Astrocyte of the hippocampus (primary cell): ENCODE data around the gene RAB11FIP5.
"Not testable (repeated sequence)": the region's sequence is repeated elsewhere in the genome, so short reads cannot be mapped to it uniquely, and the experiment has no call there.

ENCODE experiments used
- DNase-seq: peaks from one replicate; pipeline ENCODE4 v3.0.0; 2011; ENCODE audit warnings: low read depth, low spot score

RAB11FIP5 gene, protein sequence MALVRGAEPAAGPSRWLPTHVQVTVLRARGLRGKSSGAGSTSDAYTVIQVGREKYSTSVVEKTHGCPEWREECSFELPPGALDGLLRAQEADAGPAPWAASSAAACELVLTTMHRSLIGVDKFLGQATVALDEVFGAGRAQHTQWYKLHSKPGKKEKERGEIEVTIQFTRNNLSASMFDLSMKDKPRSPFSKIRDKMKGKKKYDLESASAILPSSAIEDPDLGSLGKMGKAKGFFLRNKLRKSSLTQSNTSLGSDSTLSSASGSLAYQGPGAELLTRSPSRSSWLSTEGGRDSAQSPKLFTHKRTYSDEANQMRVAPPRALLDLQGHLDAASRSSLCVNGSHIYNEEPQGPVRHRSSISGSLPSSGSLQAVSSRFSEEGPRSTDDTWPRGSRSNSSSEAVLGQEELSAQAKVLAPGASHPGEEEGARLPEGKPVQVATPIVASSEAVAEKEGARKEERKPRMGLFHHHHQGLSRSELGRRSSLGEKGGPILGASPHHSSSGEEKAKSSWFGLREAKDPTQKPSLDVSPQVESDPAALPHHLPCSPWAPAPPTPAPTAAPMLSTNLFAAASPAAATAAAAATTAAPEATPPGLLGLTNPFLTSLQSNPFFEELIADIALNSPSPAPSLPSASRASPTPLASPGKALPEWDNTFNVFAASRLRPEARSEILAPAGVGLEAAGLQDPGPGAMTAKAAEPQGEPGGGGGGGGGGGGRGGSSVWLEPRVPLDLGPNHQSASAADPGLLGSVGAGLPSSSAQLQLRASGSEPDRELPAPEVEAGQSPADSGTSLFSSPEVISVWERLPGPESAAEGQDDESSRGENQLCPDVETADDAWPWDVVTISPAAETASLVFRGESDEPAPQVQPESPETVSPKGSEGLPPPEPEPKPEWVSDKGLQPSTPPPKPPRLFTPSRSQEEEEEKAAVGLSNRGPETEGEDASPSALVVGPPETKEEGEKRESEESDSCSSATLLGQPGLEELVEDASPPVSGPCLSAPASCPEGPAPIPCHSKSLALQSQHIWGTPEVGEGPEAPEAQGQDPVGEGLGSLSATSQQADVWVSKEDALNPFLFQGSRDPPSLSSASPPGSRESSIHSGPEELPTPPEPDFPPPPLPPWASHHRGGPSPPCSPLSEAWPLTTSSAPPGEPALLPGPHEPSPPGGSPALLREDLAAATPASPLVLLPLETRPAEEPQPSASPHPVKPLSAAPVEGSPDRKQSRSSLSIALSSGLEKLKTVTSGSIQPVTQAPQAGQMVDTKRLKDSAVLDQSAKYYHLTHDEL (N-terminal part only)

GRCh38 chr2:73112913-73113854, at the start of gene RAB11FIP5:
Gene RAB11FIP5, minus strand, starts transcription at chr2:73112948. Its CDS starts 171 bp downstream, at chr2:73112777.
- peak; percentile 92 for DNase-seq

GRCh38 chr2:73156539-73157124, 43.9 kb upstream of the RAB11FIP5 start:
- DNase-seq, result peak; percentile 81

DNA sequence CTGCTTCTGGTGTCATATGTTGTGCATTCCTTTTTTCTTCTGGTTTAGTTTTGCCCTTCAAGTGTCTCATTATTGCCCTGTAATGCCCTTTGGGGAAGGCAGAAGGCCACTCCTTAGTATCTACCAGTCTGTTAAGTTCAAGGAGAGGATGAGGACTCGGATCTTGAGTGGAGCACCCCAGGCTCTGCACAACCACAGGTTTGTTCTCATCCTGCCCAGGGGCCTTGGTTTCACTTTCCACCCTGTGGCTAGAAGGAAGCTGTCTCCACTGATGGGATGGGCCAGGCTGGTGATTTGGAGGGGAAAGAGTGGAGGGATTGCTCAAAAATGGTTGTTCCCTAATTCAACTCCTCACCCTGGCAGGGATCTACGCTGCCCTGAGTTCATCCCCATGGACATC, 30.2 kb upstream of the RAB11FIP5 start:
- no peak for DNase-seq

- no peak for DNase-seq
Observed at GRCh38 chr2:73141896-73142295, 29.1 kb upstream of the RAB11FIP5 start.

DNA sequence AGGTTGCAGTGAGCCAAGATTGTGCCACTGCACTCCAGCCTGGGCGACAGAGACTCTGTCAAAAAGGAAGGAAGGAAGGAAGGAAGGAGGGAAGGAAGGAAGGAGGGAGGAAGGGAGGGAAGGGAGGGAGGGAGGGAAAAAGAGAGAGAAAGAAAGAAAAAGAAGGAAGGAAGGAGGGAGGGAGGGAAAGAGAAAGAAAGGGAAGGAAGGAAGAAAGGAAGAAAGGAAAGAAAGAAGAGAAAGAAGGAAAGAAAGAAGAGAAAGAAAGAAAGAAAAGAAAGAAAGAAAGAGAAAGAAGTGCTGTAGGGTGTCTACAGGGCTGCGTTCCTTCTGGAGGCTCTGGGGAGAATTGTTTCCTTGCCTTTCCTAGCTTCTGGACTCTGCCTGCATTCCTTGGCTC, 22.5 kb upstream of the RAB11FIP5 start:
- DNase-seq, result no peak

DNA sequence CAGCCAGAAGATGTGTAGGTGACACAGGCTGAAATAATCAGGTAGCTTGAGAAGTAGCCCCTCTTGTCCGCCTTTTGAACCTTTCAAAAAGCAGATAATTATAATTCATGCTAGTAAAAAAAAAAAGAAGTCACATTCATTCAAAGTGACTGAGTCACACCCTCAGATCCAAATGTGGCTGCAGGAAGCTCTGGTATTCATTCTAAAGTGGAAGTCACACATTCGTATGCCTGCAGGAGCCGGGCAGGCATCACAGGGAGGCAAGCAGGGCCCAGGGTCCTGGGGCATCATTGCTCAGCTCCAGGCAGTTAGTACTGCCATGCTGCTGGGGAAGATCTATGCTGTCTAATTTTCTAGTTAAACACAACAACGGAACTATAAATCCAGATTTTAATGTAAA, 21.7 kb upstream of the RAB11FIP5 start:
- peak; percentile 54 for DNase-seq

- DNase-seq, result no peak
Observed at GRCh38 chr2:73133566-73134197, 20.9 kb upstream of the RAB11FIP5 start.

DNA sequence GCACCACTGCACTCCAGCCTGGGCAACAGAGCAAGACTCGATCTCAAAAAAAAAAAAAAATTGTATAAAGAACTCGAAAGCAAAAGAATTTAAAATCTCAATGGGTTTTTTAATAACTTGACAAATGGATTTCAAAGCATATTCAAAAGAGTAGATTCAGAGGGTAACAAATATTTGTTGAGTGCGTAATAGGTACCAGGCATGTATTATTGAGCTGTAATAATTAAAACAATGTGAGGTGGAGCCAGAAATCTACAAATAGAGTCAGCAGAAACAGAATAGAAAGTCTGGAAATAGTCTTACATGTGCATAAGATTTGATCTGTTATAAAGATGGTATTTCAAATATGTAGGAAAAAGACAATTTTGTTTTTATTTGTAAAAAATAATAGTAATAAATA, 19.1 kb upstream of the RAB11FIP5 start:
- no peak for DNase-seq

DNA sequence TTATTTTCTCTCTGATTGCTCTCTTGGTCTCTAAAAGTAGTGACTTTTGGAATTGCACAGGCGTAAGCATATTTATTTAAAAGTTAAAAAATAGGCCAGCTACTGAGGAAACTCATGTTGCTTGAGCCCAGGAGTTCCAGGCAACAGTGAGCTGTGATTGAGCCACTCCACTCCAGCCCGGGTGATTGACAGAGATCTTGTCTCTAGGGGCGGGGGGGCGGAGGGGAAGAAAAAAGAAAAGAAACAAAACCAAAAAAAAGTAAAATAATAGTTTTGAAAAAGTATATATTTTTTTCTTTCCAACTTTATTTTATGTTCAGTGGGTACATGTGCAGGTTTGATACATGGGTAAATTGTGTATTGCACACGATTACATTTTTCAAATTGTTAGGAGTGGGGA, 18.0 kb upstream of the RAB11FIP5 start:
- DNase-seq, result no peak

DNA sequence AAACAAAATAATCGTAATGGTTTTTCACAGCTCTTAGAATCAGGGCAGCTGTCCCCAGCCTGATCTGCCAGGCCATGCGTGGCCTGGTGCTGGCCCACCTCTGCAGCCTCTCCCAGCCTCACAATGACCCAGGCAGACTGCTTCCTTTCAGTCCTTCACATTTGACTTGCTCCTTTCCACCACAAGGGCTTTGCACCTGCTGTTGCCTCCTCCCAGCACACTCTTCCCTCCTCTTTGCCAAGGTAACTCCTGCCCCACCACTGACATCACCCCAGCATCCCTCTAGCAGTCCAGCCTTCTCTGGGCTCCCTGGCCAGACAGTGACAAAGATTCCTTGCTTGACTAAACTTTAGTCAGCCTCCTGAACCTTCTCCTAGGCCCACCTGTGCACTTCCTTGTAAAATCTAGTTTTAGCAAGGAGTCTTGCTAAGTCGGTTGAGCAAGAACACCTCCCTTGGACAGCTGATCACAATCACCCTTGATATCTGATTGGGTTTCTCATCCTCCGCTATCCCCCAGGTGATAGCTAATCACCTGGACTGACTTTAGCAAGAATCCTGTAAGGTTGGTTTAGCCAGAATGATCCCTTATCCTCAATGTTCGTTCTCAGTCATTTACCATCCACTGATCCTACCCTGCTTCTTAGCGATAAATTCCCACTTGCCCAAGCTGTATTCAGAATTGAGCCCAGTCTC, 16.2 kb upstream of the RAB11FIP5 start:
- no peak for DNase-seq

DNA sequence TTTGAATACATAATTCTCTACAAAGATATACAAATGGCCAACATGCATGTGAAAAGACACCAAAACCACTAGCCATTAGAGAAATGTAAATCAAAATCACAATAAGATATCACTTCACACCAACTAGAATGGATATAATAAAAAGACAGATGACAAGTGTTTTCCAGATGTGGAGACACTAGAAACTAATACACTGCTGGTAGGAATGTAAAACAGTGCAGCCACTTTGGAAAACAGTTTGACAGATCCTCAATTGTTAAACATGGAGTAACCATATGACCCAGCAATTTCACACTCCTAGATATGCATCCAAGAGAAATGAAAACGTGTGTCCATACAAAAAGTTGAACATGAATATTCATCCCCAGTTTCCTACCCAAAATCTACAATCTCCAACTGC, 9.8 kb upstream of the RAB11FIP5 start:
- DNase-seq, result no peak

DNA sequence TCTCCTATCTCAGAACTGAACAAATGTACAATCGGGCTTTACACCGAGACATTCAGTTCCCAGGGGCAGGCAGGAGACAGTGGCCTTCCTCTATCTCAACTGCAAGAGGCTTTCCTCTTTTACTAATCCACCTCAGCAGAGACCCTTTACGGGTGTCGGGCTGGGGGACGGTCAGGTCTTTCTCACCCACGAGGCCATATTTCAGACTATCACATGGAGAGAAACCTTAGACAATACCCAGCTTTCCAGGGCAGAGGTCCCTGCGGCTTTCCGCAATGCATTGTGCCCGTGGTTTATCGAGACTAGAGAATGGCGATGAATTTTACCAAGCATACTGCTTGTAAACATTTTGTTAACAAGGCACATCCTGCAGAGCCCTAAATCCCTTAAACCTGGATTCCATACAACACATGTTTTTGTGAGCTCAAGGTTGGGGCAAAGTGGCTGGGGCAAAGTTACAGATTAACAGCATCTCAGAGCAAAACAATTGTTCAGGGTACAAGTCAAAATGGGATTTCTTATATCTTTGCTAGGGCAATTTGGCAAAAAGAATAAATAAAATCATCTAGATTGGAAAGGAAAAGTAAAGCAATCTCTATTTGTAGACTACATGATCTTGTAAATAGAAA, 7.0 kb upstream of the RAB11FIP5 start:
- not testable (repeated sequence) for DNase-seq

DNA sequence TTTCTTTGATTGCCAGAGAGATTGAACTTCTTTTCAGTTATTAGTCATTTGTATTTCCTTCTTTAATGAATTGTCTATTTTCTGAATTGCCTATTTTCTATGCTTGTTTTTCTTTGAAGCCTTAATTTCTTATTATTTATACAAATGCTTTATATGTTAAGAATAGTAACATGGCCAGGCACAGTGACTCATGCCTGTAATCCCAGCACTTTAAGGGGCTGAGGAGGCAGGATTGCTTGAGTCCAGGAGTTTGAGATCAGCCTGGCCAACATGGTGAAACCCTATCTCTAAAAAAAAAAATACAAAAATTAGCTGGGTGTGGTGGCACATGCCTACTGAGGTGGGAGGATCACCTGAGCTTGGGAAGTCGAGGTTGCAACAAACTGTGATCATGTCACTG, 4.7 kb upstream of the RAB11FIP5 start:
- no peak for DNase-seq

GRCh38 chr2:73116182-73116960, 3.6 kb upstream of the RAB11FIP5 start:
- DNase-seq, result no peak

DNA sequence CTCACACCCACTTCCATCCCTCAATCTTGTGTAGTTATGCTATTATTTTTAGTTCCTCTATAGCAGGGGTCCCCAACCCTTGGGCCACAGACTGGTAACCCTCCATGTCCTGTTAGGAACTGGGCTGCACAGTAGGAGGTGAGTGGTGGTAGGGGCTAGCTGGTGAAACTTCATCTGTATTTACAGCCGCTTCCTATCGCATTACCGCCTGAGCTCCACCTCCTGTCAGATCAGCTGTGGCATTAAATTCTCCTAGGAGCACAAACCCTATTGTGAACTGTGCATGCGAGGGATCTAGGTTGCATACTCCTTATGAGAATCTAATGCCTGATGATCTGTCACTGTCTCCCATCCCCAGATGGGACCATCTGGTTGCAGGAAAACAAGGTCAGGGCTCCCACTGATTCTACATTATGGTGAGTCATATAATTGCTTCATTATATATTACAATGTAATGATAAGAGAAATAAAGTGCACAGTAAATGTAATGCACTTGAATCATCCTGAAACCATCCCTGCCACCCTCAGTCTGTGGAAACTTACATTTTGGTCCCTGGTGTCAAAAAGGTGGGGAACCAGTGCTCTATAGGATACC, 1.6 kb upstream of the RAB11FIP5 start:
- no peak for DNase-seq

GRCh38 chr2:73112026-73112912, 479 bp downstream of the RAB11FIP5 start:
- peak; percentile 81 for DNase-seq
